GM12801 (cell line): ENCODE measurements around the gene IPO13.

ENCODE experiments used
- CTCF ChIP-seq: IDR thresholded peaks from one replicate; pipeline ENCODE4 v1.5.1; 2011; ENCODE audit warnings: control low read depth; ENCODE audit not compliant: insufficient read length; ENCODE audit errors: extremely low read depth

The IPO13 gene

GRCh38 chr1:43957407-43958040, 10.8 kb downstream of the IPO13 start:
- no peak for TF ChIP-seq CTCF

- no peak for TF ChIP-seq CTCF
Measured at GRCh38 chr1:43958351-43959255, 11.9 kb downstream of the IPO13 start.

GRCh38 chr1:43960798-43961197, 14.0 kb downstream of the IPO13 start:
- no peak for TF ChIP-seq CTCF

- TF ChIP-seq CTCF = no peak
Measured at GRCh38 chr1:43961692-43962091, 14.9 kb downstream of the IPO13 start.

GRCh38 chr1:43962324-43962723, 15.6 kb downstream of the IPO13 start:
- no peak for TF ChIP-seq CTCF

GRCh38 chr1:43963006-43963405, 16.3 kb downstream of the IPO13 start:
- TF ChIP-seq CTCF = no peak

- TF ChIP-seq CTCF = no peak
Measured at GRCh38 chr1:43963890-43964289, 17.1 kb downstream of the IPO13 start.
